GM12865 (cell line): ENCODE measurements around the gene CEP350.

ENCODE experiments used
- DNase-seq: peaks from one replicate; pipeline ENCODE4 v3.0.0; 2010; ENCODE audit warnings: low read depth
- H3K4me3 ChIP-seq: 2 replicates; pipeline ENCODE4 v1.5.1; 2011; ENCODE audit warnings: mild to moderate bottlenecking, low read depth, low read length, control low read depth
- CTCF ChIP-seq: IDR thresholded peaks from 2 replicates; pipeline ENCODE4 v1.5.1; 2011; ENCODE audit warnings: low read length, control low read depth, low read depth, inconsistent platforms; ENCODE audit not compliant: insufficient read depth; ENCODE audit errors: missing control alignments

CEP350 gene

GRCh38 chr1:180061019-180061418 lies 106.4 kb downstream of the CEP350 start:
- no peak for TF ChIP-seq CTCF
- no peak overlapping the region for H3K4me3 ChIP-seq
- DNase-seq, result no peak

- no peak for DNase-seq
- H3K4me3 ChIP-seq, result no peak overlapping the region
Observed at GRCh38 chr1:180062452-180062971, 107.9 kb downstream of the CEP350 start.

GRCh38 chr1:180065408-180065807 lies 110.8 kb downstream of the CEP350 start:
- no peak for DNase-seq
- TF ChIP-seq CTCF, result no peak
- H3K4me3 ChIP-seq, result no peak overlapping the region

More at GRCh38 chr1:180062452-180062971, 107.9 kb downstream of the CEP350 start:
- TF ChIP-seq CTCF, result no peak

GRCh38 chr1:180066150-180066549 lies 111.5 kb downstream of the CEP350 start:
- DNase-seq, result no peak
- no peak overlapping the region for H3K4me3 ChIP-seq
- no peak for TF ChIP-seq CTCF

- no peak for DNase-seq
- no peak for TF ChIP-seq CTCF
- no peak overlapping the region for H3K4me3 ChIP-seq
Observed at GRCh38 chr1:180070286-180070685, 115.7 kb downstream of the CEP350 start.

GRCh38 chr1:180071759-180072158 lies 117.1 kb downstream of the CEP350 start:
- no peak for DNase-seq
- no peak overlapping the region for H3K4me3 ChIP-seq
- TF ChIP-seq CTCF, result no peak

GRCh38 chr1:180080439-180080838 lies 125.8 kb downstream of the CEP350 start:
- DNase-seq, result no peak
- no peak overlapping the region for H3K4me3 ChIP-seq
- no peak for TF ChIP-seq CTCF
